ENCODE results near the gene GRB2.

- TF ChIP-seq CTCF (IDR thresholded peaks at IDR 0.05) (no peak), POLR2A (IDR thresholded peaks at IDR 0.05) (no peak)
Measured at GRCh38 chr17:75380315-75380714, 25.2 kb downstream of the GRB2 start.
